H1 (cell line): ENCODE measurements around the gene GMPR2.

ENCODE experiments used
- HDAC2 ChIP-seq, 2 experiments: fragments of 300-600 bp in 1 of 2; sonication (generic) in 1 of 2; IDR thresholded peaks; 2 replicates each; pipeline ENCODE4 v1.6.1; 2011 to 2012; ENCODE audit warnings: low read depth in 2 of 2, low read length in 2 of 2, mild to moderate bottlenecking in 2 of 2, moderate library complexity in 2 of 2, borderline replicate concordance in 1 of 2, inconsistent platforms in 1 of 2
- KDM5A ChIP-seq: fragments of 200-600 bp; IDR thresholded peaks from 2 replicates; pipeline ENCODE4 v1.7.1; 2012; ENCODE audit warnings: mild to moderate bottlenecking, low read length, inconsistent platforms, mixed read lengths
- RFX5 ChIP-seq: IDR thresholded peaks from 2 replicates; pipeline ENCODE4 v1.6.1; 2011; ENCODE audit warnings: low read depth, low read length, improper control_type of control experiment, borderline replicate concordance
- SIN3A ChIP-seq, 2 experiments: IDR thresholded peaks in 1 of 2; conservative IDR thresholded peaks in 1 of 2; 2 replicates each; pipeline ENCODE4 v1.6.1; 2011 to 2012; ENCODE audit warnings: low read length in 2 of 2, improper control_type of control experiment in 1 of 2, low read depth in 1 of 2, mild to moderate bottlenecking in 1 of 2
- SP1 ChIP-seq: IDR thresholded peaks from 2 replicates; pipeline ENCODE4 v1.6.1; 2011; ENCODE audit warnings: low read depth, low read length
- SUZ12 ChIP-seq: fragments of 200-600 bp; sonication (generic); IDR thresholded peaks from 2 replicates; pipeline ENCODE4 v1.6.1; 2012; ENCODE audit warnings: mild to moderate bottlenecking, inconsistent platforms, low read length, moderate library complexity, mixed read lengths
- ZNF274 ChIP-seq: IDR thresholded peaks from 2 replicates; pipeline ENCODE4 v1.7.0; 2012; ENCODE audit warnings: low read length, borderline replicate concordance; ENCODE audit errors: extremely low read depth
- TF ChIP-seq, protein P1 (sequence below), 3 experiments: IDR thresholded peaks; 1 replicate in 2 of 3; 2 replicates in 1 of 3; pipeline versions ENCODE4 v1.5.1 to v1.6.1; 2011; ENCODE audit warnings: low read length in 3 of 3, mild to moderate bottlenecking in 3 of 3, inconsistent platforms in 2 of 3, low read depth in 1 of 3, moderate library complexity in 1 of 3; ENCODE audit not compliant: insufficient read depth in 1 of 3; ENCODE audit errors: control extremely low read depth in 1 of 3

GRCh38 chr14:24269368-24269767, 36.6 kb downstream of the GMPR2 start:
- TF ChIP-seq ZNF274 = no peak
- TF ChIP-seq SIN3A (conservative IDR thresholded peaks at IDR 0.05 in 1 of 2, IDR thresholded peaks at IDR 0.05 in 1 of 2; ENCODE audit: low read depth in 1 of 2, low read length in 2 of 2) = no peak
- TF ChIP-seq, protein P1, sequence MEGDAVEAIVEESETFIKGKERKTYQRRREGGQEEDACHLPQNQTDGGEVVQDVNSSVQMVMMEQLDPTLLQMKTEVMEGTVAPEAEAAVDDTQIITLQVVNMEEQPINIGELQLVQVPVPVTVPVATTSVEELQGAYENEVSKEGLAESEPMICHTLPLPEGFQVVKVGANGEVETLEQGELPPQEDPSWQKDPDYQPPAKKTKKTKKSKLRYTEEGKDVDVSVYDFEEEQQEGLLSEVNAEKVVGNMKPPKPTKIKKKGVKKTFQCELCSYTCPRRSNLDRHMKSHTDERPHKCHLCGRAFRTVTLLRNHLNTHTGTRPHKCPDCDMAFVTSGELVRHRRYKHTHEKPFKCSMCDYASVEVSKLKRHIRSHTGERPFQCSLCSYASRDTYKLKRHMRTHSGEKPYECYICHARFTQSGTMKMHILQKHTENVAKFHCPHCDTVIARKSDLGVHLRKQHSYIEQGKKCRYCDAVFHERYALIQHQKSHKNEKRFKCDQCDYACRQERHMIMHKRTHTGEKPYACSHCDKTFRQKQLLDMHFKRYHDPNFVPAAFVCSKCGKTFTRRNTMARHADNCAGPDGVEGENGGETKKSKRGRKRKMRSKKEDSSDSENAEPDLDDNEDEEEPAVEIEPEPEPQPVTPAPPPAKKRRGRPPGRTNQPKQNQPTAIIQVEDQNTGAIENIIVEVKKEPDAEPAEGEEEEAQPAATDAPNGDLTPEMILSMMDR (IDR thresholded peaks at IDR 0.05; ENCODE audit: control extremely low read depth in 1 of 3, insufficient read depth in 1 of 3, low read depth in 1 of 3, low read length in 3 of 3) = no peak
- no peak for TF ChIP-seq SUZ12
- TF ChIP-seq RFX5 = no peak
- TF ChIP-seq SP1 = no peak
- TF ChIP-seq KDM5A = no peak
- TF ChIP-seq HDAC2 (IDR thresholded peaks at IDR 0.05; ENCODE audit: borderline replicate concordance in 1 of 2, low read depth in 2 of 2, low read length in 2 of 2) = no peak
